GM18868 (cell line): ENCODE data around the gene RFX8.

ENCODE experiments used
- ATAC-seq: cut with Tn5 transposase; IDR thresholded peaks from one replicate; pipeline ENCODE4 v1.9.1; 2021; ENCODE audit warnings: mild to moderate bottlenecking, moderate library complexity; ENCODE audit not compliant: unreplicated experiment

Gene RFX8

GRCh38 chr2:101383016-101383541, 91.8 kb downstream of the RFX8 start:
- no peak for ATAC-seq

- ATAC-seq, result no peak
These were observed 92.5 kb downstream of the RFX8 start for GRCh38 chr2:101382442-101382841.

DNA sequence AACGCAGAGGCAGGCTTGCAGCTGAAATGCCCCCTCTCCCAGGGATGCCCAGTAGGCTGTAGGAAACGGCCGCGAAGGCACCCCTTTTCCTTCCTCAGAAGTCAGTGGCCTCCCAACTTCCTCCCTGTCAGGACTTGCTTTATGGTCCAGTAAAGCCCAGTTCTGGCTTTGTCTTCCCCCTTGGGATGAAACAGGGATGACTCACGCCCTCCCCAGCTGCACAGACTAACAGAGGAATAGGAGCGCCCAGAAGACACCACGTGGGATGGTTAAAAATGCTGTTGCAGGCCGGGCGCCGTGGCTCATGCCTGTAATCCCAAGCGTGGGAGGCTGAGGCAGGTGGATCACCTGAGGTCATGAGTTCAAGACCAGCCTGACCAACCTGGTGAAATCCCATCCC, 94.5 kb downstream of the RFX8 start:
- ATAC-seq, result no peak

DNA sequence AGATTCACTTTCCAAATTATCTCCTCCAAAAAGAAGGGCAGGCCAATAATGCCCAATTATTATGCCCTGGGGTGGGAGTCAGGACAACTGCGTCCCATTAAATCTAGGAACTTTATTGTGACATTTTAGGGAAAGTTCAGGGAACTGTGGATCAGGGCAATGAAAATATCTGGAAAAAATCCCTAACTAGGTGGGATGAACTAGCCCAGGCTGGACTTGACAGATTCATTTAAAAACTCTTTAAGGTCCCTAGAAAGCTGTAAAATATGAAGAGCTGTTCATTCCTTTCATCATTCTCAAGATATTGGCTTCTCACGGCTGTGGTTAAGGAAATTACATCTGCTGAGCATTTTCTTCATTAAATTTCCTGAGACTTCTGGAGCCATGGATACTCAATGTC, 95.8 kb downstream of the RFX8 start:
- no peak for ATAC-seq

GRCh38 chr2:101375653-101376052, 99.3 kb downstream of the RFX8 start:
- ATAC-seq, result no peak

DNA sequence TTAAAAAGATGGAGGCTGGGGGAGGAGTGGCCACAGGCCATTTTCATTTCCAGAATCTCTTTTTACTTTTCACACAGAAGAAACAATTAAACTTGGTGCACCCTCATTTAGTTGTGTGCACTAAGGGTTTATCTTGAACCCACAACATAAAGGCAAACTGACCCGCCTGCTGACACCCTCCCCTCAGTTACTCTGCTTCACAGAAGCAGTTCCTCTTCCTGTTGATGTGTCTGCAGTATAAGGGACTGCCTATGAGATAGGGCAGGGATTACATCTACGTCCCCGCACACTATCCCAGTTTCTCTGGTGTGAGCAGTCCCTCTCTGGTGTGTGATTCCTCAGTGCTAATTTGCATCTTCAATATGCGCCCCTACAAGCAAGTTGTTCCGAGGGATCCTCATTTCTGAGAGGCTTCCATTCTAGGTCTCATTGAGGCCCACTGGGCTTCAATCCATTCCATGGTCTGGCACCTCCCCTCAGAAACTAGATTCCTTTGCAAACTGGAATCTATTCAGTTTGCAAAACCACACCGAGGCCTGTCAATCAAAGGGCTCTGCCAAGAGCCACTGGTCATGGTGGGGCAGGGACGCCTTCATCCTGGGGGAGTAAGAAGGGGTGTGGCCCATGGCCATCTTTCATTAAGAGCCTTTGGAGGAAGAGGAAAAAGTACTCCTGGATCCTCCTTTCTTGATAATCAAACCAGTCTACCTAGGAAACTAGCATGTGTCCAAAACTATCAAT, 99.9 kb downstream of the RFX8 start:
- ATAC-seq, result no peak

DNA sequence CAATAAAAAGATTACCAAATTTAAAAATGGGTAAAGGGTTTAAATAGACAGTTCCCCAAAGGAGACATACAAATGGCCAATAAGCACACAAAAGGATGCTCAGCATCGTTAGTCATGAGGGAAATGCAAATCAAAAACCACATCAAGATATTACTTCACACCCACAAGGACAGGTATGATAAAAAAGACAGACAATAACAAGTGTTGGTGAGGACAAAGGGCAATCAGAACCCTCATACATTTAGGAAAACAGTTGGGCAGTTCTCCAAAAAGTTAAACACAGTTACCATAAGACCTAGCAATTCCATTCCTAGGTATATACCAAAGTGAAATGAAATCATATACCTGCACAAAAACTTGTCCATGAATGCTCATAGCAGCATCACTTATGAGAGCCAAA, 102.1 kb downstream of the RFX8 start:
- no peak for ATAC-seq

- ATAC-seq, result no peak
These were observed 103.3 kb downstream of the RFX8 start for GRCh38 chr2:101371636-101372035.

GRCh38 chr2:101369100-101369499, 105.8 kb downstream of the RFX8 start:
- ATAC-seq, result no peak

DNA sequence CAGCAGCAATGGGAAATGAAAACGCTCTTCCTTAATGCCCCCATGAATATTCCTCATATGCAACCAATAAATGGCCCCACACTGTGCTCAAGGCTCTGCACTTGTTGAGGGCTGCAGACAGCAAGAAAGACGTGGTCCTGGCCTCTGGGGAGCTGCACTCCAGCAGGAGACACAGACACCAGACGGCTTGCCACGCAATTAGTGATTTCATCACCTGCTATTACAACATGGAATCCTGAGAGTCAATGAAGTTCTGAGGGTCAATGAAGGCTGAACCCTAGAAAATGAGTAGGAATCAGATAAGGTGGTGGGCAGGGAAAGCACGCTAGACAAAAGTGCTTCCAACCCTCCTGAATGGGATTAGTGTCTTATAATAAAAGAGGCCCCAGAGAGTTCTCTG, 106.5 kb downstream of the RFX8 start:
- ATAC-seq, result no peak

- ATAC-seq, result no peak
These were observed 107.4 kb downstream of the RFX8 start for GRCh38 chr2:101367508-101367907.

GRCh38 chr2:101364878-101365277, 110.0 kb downstream of the RFX8 start:
- no peak for ATAC-seq

DNA sequence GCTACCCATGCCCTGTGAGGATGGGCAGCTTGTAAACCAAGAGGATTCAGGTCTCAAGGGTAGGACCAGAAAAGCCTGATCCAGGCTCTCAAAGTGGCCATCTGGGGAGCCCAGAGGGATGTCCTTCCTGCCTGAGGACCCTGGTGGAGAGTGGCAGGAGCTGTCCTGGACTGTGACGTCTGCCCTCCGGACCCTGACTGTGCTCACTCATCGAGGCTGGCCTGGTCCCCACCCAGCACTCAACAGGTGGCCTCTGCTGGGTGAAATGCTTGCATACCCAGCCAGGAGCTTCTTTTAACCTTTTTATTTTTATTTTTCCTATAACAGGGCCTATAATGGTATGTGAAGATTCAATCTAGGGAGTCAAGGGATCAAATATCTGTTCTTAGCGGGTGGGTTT, 112.1 kb downstream of the RFX8 start:
- no peak for ATAC-seq

GRCh38 chr2:101362316-101362715, 112.6 kb downstream of the RFX8 start:
- no peak for ATAC-seq

- no peak for ATAC-seq
These were observed 113.4 kb downstream of the RFX8 start for GRCh38 chr2:101361522-101361921.

- no peak for ATAC-seq
These were observed 113.8 kb downstream of the RFX8 start for GRCh38 chr2:101361121-101361520.

- ATAC-seq, result no peak
These were observed 114.7 kb downstream of the RFX8 start for GRCh38 chr2:101360232-101360631.

DNA sequence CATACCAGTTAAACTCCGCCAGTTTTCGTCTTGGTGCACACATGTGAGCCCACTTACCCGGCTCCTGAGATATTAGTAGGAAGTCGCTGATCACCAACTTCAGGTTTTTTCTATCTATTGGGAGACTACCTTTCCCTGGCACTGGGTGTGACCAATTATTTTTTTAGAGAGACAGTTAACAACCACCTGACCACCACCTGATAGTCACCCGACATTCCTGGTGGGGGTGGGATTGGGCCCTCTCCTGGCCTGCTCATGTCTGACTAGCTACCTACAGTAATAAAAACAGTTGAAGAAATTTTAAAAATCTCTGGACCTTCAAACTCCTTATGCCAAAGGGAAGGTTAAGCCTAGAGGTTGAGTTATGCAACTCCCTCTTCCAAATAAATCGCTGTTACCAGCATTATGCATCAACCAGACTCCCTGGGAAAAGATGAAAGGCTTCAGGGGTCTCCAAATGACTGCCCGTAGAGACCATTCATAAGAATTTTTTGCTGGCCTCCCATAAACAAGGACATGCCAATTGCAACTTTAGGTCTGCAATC, 115.4 kb downstream of the RFX8 start:
- no peak for ATAC-seq

- ATAC-seq, result no peak
These were observed 117.5 kb downstream of the RFX8 start for GRCh38 chr2:101357376-101357775.

DNA sequence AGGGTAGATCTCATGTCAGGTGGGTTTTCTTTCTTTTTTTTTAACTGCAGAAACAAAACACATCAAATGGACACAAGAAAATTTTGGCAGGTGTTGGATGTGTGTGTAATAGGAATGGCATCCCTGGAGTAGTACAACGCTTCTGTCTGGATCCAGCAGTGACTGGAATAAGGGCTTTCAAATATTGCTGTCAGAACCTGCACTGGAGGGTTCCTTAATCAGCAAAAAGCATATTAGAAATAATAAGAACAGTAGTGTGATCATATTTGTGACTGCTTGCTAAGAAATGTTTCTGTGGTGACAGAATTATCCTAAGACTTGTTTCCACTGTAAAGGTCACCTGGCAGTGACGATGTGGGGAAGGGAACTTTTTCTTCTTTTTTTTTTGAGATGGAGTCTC, 118.4 kb downstream of the RFX8 start:
- ATAC-seq, result no peak

DNA sequence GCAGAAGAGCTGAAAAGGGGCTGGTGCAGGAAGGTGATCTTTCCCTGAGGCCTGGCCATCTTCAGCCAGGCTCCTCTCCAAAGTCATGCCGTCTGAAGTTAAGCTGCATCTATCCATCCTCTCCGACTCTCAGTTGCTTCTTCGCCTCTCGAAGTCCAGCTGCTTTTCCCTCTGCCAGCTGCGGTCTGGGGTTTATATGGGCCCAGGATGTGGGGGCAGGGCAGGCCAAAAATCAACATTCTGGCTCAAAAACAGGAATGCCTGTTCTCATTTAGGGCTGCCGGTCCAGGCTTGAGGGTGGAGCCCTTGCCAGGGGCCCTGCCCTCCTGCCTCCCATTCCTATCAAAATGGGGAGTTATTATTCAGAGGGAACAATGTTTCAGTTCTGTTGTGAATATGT, 118.9 kb downstream of the RFX8 start:
- ATAC-seq, result no peak

DNA sequence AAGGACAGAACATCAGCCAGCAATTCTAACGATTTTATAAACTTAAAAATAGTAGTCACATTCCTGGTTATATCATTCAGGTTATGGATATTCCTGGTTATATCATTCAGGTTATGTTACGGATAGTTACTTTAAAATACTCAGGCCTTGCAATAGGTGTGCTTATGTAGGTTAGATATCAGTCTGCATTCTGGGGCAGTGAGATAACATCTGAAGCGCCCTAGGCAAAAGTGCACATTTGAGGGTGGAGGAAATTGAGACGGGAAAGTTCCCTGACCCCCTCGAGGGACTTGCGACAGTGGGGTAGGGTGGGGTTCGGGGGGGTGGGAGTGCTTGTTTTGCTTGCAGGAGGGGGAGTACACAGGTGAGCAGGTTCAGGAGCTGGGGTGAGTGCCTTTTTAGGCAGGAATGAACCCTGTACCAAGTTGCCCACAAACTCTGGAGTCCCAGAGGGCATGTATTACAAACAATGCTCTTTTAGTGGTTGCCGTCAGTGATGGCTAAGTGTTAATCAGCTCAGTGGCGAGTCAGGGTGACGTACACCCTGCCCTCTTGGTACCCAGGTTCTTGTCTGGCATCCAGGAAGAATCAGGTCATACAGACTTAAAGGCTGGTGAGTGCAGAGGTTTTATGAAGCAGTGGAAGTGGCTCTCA, 119.4 kb downstream of the RFX8 start:
- no peak for ATAC-seq
